WTC11 (cell line): Measurements from ENCODE around the gene DLG1.

Experiments
- CTCF ChIP-seq: fragments of 200-600 bp; IDR thresholded peaks from 2 replicates; pipeline ENCODE4 v1.8.0; 2022; ENCODE audit warnings: antibody characterized with exemption
- JUN ChIP-seq: sonication (generic); formaldehyde crosslinking; IDR thresholded peaks from 2 replicates; pipeline ENCODE4 v1.8.0; 2023; ENCODE audit warnings: mild to moderate bottlenecking, missing genetic modification reagents

DNA sequence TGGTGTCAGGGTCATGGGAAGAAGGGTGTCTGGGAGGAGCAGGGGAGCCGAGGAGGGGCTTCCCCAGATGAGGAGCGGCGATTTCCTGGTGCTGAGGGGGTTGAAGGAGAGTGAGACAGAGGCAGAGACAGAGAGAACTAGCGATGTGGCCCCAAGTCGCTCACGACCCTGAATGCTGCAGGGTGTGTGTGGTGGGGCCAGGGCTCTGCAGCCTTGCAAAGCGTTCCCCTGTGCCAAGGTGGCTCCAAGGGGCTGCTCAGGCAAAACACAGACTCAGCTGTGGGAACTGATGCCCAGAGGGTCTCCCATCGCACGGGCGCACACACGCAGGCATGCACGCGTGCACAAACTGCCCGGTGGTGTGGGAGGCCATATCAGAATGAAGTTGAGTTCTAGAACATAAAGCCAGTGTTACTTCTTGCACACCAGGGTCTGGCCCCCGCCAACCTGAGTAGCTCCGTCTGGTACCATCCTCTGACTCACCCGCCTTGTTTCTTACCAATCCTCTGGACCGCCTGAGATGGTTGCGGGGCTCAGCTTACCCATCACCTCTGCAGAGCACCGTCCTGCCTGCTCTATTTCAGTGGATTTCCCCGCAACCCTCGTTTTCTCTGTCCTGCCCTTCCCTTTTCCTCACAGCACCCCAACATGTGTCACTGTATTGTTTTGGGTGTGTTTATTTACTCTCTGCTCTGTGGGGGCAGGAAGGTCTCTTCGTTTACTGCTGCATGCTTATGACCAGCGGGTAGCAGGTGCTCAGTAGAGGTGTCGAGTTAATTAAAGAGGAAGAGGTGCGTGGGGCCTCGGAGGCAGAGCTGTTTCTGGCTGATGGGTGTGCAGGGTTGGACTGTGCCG is 273.3 kb downstream of the DLG1 start:
- no peak for TF ChIP-seq JUN (CRISPR knock-in tag)
- TF ChIP-seq CTCF = no peak
